Neural crest cell (in vitro differentiated cells): ENCODE measurements around the gene UBE2J2. TPM values are rescaled to one million over a fixed set of nuclear protein-coding genes. Genes with fewer than 3 reads are reported as not detected.
A peak's percentile ranks its signal among the peaks of the same experiment; 100 is the strongest.

Source experiments
- DNase-seq: peaks from one replicate; pipeline ENCODE4 v3.0.0; 2021; ENCODE audit warnings: low read depth, mixed read lengths, low spot score
- H3K27ac Mint-ChIP-seq: one replicate; pipeline ENCODE4 v1.8.0; 2021; ENCODE audit warnings: mild to moderate bottlenecking, mixed read lengths; ENCODE audit not compliant: unreplicated experiment
- H3K27me3 Mint-ChIP-seq: 2 replicates; pipeline ENCODE4 v1.8.0; 2021; ENCODE audit warnings: low read depth, mild to moderate bottlenecking, mixed read lengths
- H3K36me3 Mint-ChIP-seq: 2 replicates; pipeline ENCODE4 v1.8.0; 2021; ENCODE audit warnings: low read depth, mild to moderate bottlenecking, mixed read lengths
- H3K4me1 Mint-ChIP-seq: 2 replicates; pipeline ENCODE4 v1.8.0; 2021; ENCODE audit warnings: mixed read lengths
- H3K4me3 Mint-ChIP-seq: one replicate; pipeline ENCODE4 v1.8.0; 2021; ENCODE audit warnings: mild to moderate bottlenecking, mixed read lengths
- H3K9me3 Mint-ChIP-seq: 2 replicates; pipeline ENCODE4 v1.8.0; 2021; ENCODE audit warnings: mixed read lengths
- total RNA-seq: library from RNA; stranded (reverse); gene quantifications from 2 replicates; pipeline ENCODE4 v1.2.1, GENCODE V29; 2021
- TF ChIP-seq, protein P1 (sequence below): fragments of 200-600 bp; sonication (generic); conservative IDR thresholded peaks from 2 replicates; pipeline ENCODE4 v1.5.0; 2021; ENCODE audit warnings: antibody characterized with exemption, mild to moderate bottlenecking

Gene UBE2J2
- total RNA-seq, 1 donor from 2014 or later, result 80.8 TPM

DNA sequence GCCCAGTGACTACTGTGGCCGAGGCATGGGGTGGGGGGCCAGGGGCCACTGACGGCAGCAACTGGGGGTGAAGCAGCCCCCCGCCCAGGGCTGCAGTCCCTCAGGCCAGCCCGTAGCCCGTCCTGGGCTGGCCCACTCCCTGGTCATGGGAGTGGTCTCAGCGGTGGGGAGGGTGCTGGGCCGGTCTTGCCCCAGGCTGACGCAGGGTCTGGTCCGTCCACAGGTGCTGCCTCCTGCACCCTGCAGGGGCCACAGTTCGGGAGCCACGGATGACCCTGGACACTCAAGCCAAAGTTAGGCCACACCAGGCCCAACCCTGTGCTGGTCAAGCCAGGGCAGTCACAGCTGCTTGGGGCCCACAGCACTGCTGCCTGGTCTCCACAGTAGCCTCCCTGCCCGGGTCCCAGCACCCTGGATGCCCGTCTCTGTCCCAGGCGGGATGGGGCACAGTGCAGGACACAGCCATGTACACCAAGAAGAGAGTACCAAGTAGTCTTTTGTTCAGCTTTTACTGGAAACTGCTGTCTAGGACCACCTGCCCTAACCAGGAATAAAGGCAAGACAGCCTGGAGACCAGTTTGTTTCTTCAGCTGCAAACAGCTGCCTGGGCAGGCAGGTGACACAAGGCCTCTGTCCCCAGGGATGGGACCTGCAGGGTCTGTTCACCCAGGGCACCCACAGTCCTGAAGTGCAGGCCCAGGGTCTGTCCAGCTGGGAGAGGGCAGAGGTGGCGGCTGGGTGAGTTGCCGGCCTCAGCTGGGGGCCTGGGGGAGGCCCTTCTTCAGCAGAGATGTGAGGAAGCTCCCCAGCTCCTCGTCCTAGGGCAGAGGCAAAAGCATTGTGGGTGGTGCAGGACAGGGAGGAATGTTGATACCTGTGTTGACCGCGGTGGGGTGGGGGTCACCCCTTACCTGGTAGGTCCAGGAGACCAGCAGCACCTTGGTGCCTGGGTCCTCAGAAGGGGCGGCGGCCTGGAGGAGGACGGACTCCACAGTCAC is 37.8 kb upstream of the UBE2J2 start:
- H3K27me3 Mint-ChIP-seq, result no peaks in the 10 kb centered on the region
- DNase-seq, result no peak
- H3K9me3 Mint-ChIP-seq, result no peaks in the 10 kb centered on the region
- H3K36me3 Mint-ChIP-seq, result peaks cover 2% of the 10 kb centered on the region
- peaks cover 16% of the 10 kb centered on the region for H3K4me1 Mint-ChIP-seq
- TF ChIP-seq, protein P1, sequence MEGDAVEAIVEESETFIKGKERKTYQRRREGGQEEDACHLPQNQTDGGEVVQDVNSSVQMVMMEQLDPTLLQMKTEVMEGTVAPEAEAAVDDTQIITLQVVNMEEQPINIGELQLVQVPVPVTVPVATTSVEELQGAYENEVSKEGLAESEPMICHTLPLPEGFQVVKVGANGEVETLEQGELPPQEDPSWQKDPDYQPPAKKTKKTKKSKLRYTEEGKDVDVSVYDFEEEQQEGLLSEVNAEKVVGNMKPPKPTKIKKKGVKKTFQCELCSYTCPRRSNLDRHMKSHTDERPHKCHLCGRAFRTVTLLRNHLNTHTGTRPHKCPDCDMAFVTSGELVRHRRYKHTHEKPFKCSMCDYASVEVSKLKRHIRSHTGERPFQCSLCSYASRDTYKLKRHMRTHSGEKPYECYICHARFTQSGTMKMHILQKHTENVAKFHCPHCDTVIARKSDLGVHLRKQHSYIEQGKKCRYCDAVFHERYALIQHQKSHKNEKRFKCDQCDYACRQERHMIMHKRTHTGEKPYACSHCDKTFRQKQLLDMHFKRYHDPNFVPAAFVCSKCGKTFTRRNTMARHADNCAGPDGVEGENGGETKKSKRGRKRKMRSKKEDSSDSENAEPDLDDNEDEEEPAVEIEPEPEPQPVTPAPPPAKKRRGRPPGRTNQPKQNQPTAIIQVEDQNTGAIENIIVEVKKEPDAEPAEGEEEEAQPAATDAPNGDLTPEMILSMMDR, result no peak
- H3K4me3 Mint-ChIP-seq, result peak overlapping the region; percentile 83
- H3K27ac Mint-ChIP-seq, result no peak overlapping the region

DNA sequence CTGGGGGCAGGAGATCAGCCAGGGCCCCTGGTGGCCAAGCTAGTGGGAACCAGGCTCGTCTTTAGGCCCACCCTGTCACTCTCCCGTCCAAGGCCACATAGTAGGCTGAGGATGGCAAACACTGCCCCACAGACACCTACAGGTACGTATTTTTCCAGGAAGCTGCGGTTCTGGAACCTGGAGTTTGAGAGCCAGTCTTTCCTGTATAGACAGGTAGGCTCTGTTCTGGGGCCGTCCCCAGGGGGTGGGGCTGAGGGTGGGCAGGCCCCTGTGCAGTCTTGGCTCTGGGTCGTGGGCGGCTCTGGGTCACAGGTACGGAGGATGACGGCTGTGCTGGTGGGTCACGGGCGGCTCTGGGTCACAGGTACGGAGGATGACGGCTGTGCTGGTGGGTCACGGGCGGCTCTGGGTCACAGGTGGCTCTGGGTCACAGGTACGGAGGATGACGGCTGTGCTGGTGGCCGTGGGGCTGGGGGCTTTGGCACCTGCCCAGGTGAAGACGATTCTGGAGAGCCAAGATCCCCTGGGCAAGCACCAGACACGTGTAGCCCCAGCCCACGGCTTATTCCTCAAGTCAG is 36.9 kb upstream of the UBE2J2 start:
- Mint-ChIP-seq H3K36me3 (no peaks in the 10 kb centered on the region), H3K4me3 (peak overlapping the region; percentile 83), H3K4me1 (peaks cover 15% of the 10 kb centered on the region), H3K27me3 (no peaks in the 10 kb centered on the region), H3K27ac (no peak overlapping the region), H3K9me3 (no peaks in the 10 kb centered on the region)
- TF ChIP-seq, protein P1, result no peak
- DNase-seq, result no peak

DNA sequence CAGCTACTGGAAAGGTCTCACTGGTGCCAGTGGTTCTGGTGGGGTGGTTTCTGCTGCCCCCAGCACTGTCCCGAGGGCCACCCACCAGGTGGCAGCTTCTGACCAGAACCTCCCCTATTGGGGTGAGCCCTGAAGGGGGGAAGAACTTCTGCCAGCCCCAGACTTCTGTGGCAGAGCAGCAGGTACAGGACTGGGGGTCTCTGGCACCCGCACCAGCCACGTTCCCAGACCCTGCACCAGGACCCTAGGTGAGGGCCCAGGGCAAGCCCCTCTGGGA is 36.4 kb upstream of the UBE2J2 start:
- H3K27ac Mint-ChIP-seq, result no peak overlapping the region
- TF ChIP-seq, protein P1, result no peak
- H3K9me3 Mint-ChIP-seq, result no peaks in the 10 kb centered on the region
- no peak for DNase-seq
- H3K4me3 Mint-ChIP-seq, result peak overlapping the region; percentile 83
- H3K27me3 Mint-ChIP-seq, result no peaks in the 10 kb centered on the region
- H3K4me1 Mint-ChIP-seq, result peaks cover 17% of the 10 kb centered on the region
- H3K36me3 Mint-ChIP-seq, result no peaks in the 10 kb centered on the region

DNA sequence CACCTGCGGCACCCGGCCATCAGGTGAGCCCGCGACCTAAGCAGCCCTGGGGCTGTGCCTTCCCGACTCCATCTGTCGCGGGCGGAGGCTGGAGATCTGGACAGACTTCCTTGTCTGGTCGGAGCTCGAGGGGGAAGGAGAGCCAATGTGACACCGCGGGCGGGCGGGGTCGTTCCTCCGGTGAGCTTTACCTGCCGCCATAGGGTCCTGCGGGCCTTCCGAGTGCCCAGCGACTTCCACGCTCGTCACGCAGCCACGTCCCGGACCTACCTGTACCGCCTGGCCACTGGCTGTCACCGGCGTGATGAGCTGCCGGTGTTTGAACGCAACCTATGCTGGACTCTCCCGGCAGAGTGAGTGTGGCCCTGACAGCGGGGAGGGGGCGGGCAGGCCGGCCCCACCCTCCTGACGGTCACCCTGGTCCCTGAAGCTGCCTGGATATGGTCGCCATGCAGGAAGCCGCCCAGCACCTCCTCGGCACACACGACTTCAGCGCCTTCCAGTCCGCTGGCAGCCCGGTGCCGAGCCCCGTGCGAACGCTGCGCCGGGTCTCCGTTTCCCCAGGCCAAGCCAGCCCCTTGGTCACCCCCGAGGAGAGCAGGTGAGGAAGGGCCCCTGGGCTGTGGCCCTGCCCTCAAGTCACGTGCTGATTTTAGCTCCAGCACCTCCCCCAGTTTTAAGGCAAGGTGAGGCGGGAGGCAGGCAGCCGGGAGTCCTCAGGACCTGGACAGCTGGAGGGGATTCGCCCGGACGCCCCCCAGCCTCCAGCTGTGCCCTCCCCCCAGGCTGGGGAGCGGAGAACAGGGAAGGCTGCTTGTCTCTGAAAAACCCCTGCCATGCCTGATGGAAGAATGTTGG is 35.8 kb upstream of the UBE2J2 start:
- no peaks in the 10 kb centered on the region for H3K36me3 Mint-ChIP-seq
- H3K9me3 Mint-ChIP-seq, result no peaks in the 10 kb centered on the region
- peaks cover 22% of the 10 kb centered on the region for H3K4me1 Mint-ChIP-seq
- peak overlapping the region; percentile 85 for H3K4me3 Mint-ChIP-seq
- H3K27ac Mint-ChIP-seq, result peak overlapping the region; percentile 12
- TF ChIP-seq, protein P1, result no peak
- H3K27me3 Mint-ChIP-seq, result no peaks in the 10 kb centered on the region
- DNase-seq, result no peak

DNA sequence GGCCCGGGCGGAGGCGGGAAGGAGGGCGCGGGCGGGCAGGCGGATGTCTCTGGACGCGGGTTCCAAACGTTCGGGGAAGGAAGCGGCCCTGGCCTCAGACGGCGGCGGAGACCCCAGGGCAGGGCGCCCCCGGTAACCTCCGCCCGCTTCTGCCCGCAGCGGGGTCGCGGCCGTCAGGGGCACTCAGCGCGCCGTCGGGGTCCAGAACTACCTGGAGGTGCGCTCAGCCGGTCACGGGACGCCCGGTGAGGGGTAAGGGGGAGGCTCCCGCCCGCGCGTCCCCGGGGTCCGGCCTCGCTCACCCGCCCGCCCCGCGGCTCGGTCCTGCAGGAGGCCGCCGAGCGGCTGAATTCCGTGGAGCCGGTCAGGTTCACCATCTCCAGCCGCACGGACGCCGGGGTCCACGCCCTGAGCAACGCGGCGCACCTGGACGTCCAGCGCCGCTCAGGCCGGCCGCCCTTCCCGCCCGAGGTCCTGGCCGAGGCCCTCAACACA is 35.1 kb upstream of the UBE2J2 start:
- H3K4me3 Mint-ChIP-seq, result peak overlapping the region; percentile 88
- TF ChIP-seq, protein P1, result no peak
- H3K4me1 Mint-ChIP-seq, result peaks cover 24% of the 10 kb centered on the region
- no peaks in the 10 kb centered on the region for H3K27me3 Mint-ChIP-seq
- no peaks in the 10 kb centered on the region for H3K36me3 Mint-ChIP-seq
- DNase-seq, result no peak
- H3K27ac Mint-ChIP-seq, result peak overlapping the region; percentile 27
- no peaks in the 10 kb centered on the region for H3K9me3 Mint-ChIP-seq
